ENCODE measurements around the gene B3GAT1.

B3GAT1 gene

GRCh38 chr11:134407321-134407828, 4.7 kb downstream of the B3GAT1 start:
- Histone ChIP-seq H3K4me3 (ENCODE audit: low read length) (no peak overlapping the region), H3K4me1 (ENCODE audit: control insufficient read depth, low read length) (no peaks in the 10 kb centered on the region), H3K9me2 (replicated peaks; ENCODE audit: control insufficient read depth, low read length) (no peaks in the 10 kb centered on the region), H4K20me1 (ENCODE audit: control insufficient read depth, insufficient read depth, low read depth, low read length) (no peaks in the 10 kb centered on the region), H3K4me2 (ENCODE audit: low read length) (no peak overlapping the region), H3K27me3 (ENCODE audit: control insufficient read depth, low read length) (no peaks in the 10 kb centered on the region), H3K9me3 (ENCODE audit: control insufficient read depth, insufficient read depth, low read length) (no peaks in the 10 kb centered on the region), H3K79me2 (ENCODE audit: control insufficient read depth, low read length) (no peaks in the 10 kb centered on the region), H3K27ac (ENCODE audit: low read depth, low read length) (no peak overlapping the region), H3K36me3 (ENCODE audit: control insufficient read depth, low read length) (no peaks in the 10 kb centered on the region), H3F3A (ENCODE audit: control insufficient read depth, insufficient read depth) (no peaks in the 10 kb centered on the region)
- TF ChIP-seq EZH2phosphoT487 (IDR thresholded peaks at IDR 0.05; ENCODE audit: borderline replicate concordance, low read length) (no peak), CTCF (IDR thresholded peaks at IDR 0.05; ENCODE audit: low read depth, low read length, poor library complexity, severe bottlenecking) (no peak)

GRCh38 chr11:134406264-134407185, 5.5 kb downstream of the B3GAT1 start:
- Histone ChIP-seq H3K4me2 (ENCODE audit: low read length) (no peak overlapping the region), H3K4me3 (ENCODE audit: low read length) (no peak overlapping the region), H4K20me1 (ENCODE audit: control insufficient read depth, insufficient read depth, low read depth, low read length) (no peaks in the 10 kb centered on the region), H3K4me1 (ENCODE audit: control insufficient read depth, low read length) (no peaks in the 10 kb centered on the region), H3K36me3 (ENCODE audit: control insufficient read depth, low read length) (no peaks in the 10 kb centered on the region), H3K79me2 (ENCODE audit: control insufficient read depth, low read length) (no peaks in the 10 kb centered on the region), H3K9me3 (ENCODE audit: control insufficient read depth, insufficient read depth, low read length) (no peaks in the 10 kb centered on the region), H3F3A (ENCODE audit: control insufficient read depth, insufficient read depth) (no peaks in the 10 kb centered on the region), H3K27me3 (ENCODE audit: control insufficient read depth, low read length) (no peaks in the 10 kb centered on the region), H3K27ac (ENCODE audit: low read depth, low read length) (no peak overlapping the region), H3K9me2 (replicated peaks; ENCODE audit: control insufficient read depth, low read length) (no peaks in the 10 kb centered on the region)
- TF ChIP-seq CTCF (IDR thresholded peaks at IDR 0.05; ENCODE audit: low read depth, low read length, poor library complexity, severe bottlenecking) = no peak
- no peak for TF ChIP-seq EZH2phosphoT487 (IDR thresholded peaks at IDR 0.05; ENCODE audit: borderline replicate concordance, low read length)

GRCh38 chr11:134405841-134406240, 6.2 kb downstream of the B3GAT1 start:
- Histone ChIP-seq H3K4me1 (ENCODE audit: control insufficient read depth, low read length) (no peaks in the 10 kb centered on the region), H3K4me3 (ENCODE audit: low read length) (no peak overlapping the region), H4K20me1 (ENCODE audit: control insufficient read depth, insufficient read depth, low read depth, low read length) (no peaks in the 10 kb centered on the region), H3F3A (ENCODE audit: control insufficient read depth, insufficient read depth) (no peaks in the 10 kb centered on the region), H3K9me2 (replicated peaks; ENCODE audit: control insufficient read depth, low read length) (no peaks in the 10 kb centered on the region), H3K27me3 (ENCODE audit: control insufficient read depth, low read length) (no peaks in the 10 kb centered on the region), H3K36me3 (ENCODE audit: control insufficient read depth, low read length) (no peaks in the 10 kb centered on the region), H3K9me3 (ENCODE audit: control insufficient read depth, insufficient read depth, low read length) (no peaks in the 10 kb centered on the region), H3K27ac (ENCODE audit: low read depth, low read length) (no peak overlapping the region), H3K79me2 (ENCODE audit: control insufficient read depth, low read length) (no peaks in the 10 kb centered on the region), H3K4me2 (ENCODE audit: low read length) (no peak overlapping the region)
- TF ChIP-seq CTCF (IDR thresholded peaks at IDR 0.05; ENCODE audit: low read depth, low read length, poor library complexity, severe bottlenecking) (no peak), EZH2phosphoT487 (IDR thresholded peaks at IDR 0.05; ENCODE audit: borderline replicate concordance, low read length) (no peak)

Data from DOHH2 (cell line).